Aorta (tissue), 5 donors: ENCODE measurements around the gene KANTR. TPM values are rescaled to one million over a fixed set of nuclear protein-coding genes. Genes with fewer than 3 reads are reported as not detected.

Source experiments
- ATAC-seq: fragments of 200-7000 bp; cut with Tn5 transposase; one replicate; pipeline ENCODE4 v1.9.1; 2022; ENCODE audit warnings: moderate library complexity; ENCODE audit not compliant: low FRiP score
- DNase-seq, 2 donors: peaks; one replicate each; pipeline ENCODE4 v3.0.0-alpha.2; 2020
- H3K27ac ChIP-seq, 2 donors: one replicate each; pipeline ENCODE4 v1.5.1; 2013; ENCODE audit warnings: low read length in 2 of 2, mild to moderate bottlenecking in 2 of 2, moderate library complexity in 2 of 2, control low read depth in 1 of 2, inconsistent platforms in 1 of 2, low read depth in 1 of 2
- H3K27me3 ChIP-seq, 2 donors: one replicate each; pipeline ENCODE4 v1.6.1; 2013; ENCODE audit warnings: control low read depth in 1 of 2, low read length in 1 of 2, mild to moderate bottlenecking in 1 of 2, moderate library complexity in 1 of 2; ENCODE audit not compliant: insufficient read depth in 2 of 2, control insufficient read depth in 1 of 2
- H3K36me3 ChIP-seq, 2 donors: one replicate each; pipeline ENCODE4 v1.6.1; 2013; ENCODE audit warnings: control low read depth in 1 of 2, low read length in 1 of 2, mild to moderate bottlenecking in 1 of 2; ENCODE audit not compliant: insufficient read depth in 2 of 2, control insufficient read depth in 1 of 2
- H3K4me1 ChIP-seq, 2 donors: one replicate each; pipeline ENCODE4 v1.6.1; 2013; ENCODE audit warnings: low read length in 2 of 2, control low read depth in 1 of 2, mild to moderate bottlenecking in 1 of 2, moderate library complexity in 1 of 2; ENCODE audit not compliant: insufficient read depth in 2 of 2, control insufficient read depth in 1 of 2
- H3K4me3 ChIP-seq, 2 donors: one replicate each; pipeline ENCODE4 v1.5.1; 2013; ENCODE audit warnings: low read length in 2 of 2, control low read depth in 1 of 2, mild to moderate bottlenecking in 1 of 2
- H3K9me3 ChIP-seq: one replicate; pipeline ENCODE4 v1.6.1; 2013; ENCODE audit warnings: mild to moderate bottlenecking, low read length; ENCODE audit not compliant: control insufficient read depth
- WGBS, 2 donors: extraction: QIAGEN DNeasy Blood & Tissue Kit; methylation state at CpG; one replicate each; pipeline ENCODE4 v1.1.7; 2013; 5-methylcytosine and 5-hydroxymethylcytosine counted together
- intact Hi-C, 2 donors: fragments of 100-400 bp; cut with DNase I; formaldehyde crosslinking; loops; one replicate each; pipeline versions ENCODE4 v1.14.2 to v1.15.0; 2022
- polyA plus RNA-seq, 2 donors: library from polyadenylated mRNA; stranded (reverse); fragments of 200-250 nt; gene quantifications; one replicate each; pipeline ENCODE4 v1.2.3, GENCODE V29; 2013
- total RNA-seq, 2 donors: library from RNA; stranded (reverse); fragmentation: NEBNext Ultra II Directional; extraction: Animal tissue kit (Norgen Biotek cat#: 25700); gene quantifications; one replicate each; pipeline ENCODE4 v1.2.1, GENCODE V29; 2021
- donor health status: healthy with polysubstance abuse.
- donor health status: Bipolar disorder and iron deficiency.
- donor health status: DM: no; HTN: no; CAD: no.
- donor health status: DM: no; HTN: no; CAD: no.
- donor health status: DM: yes; HTN: yes; CAD: no.

The KANTR gene
- total and polyA plus RNA-seq, 4 donors: 1.6 to 27.7 (median 13.0) TPM

- ATAC-seq: no peak
- H3K9me3 ChIP-seq: no peaks in the 10 kb centered on the region
- H3K27me3 ChIP-seq: no peaks in the 10 kb centered on the region
- no peak for DNase-seq
- intact Hi-C loops: no loop called here
- 55 to 79% methylated on average over 1 of the region's 1 CpG for WGBS, 2 donors
- no peak overlapping the region for H3K4me3 ChIP-seq
- no peak overlapping the region for H3K27ac ChIP-seq
- no peaks in the 10 kb centered on the region for H3K4me1 ChIP-seq
- H3K36me3 ChIP-seq: no peaks in the 10 kb centered on the region
Observed at GRCh38 chrX:53065104-53065503, 28.8 kb upstream of the KANTR start.

GRCh38 chrX:53071064-53071463, 22.9 kb upstream of the KANTR start:
- ATAC-seq: no peak
- DNase-seq: no peak
- 66 to 82% methylated on average over 10 of the region's 10 CpGs for WGBS, 2 donors
- no peaks in the 10 kb centered on the region for H3K36me3 ChIP-seq
- H3K27ac ChIP-seq: no peak overlapping the region
- H3K9me3 ChIP-seq: no peaks in the 10 kb centered on the region
- intact Hi-C loops: loop anchor here in 1 of 2 donors (1.0 kb wide), 1 partner anchor 18 kb away; no protein-coding TSS in a partner anchor
- H3K4me1 ChIP-seq: no peaks in the 10 kb centered on the region
- H3K4me3 ChIP-seq: no peak overlapping the region
- no peaks in the 10 kb centered on the region for H3K27me3 ChIP-seq

- peak overlapping the region in 1 of 2 donors; percentile 85 for H3K27ac ChIP-seq
- no peak overlapping the region for H3K4me3 ChIP-seq
- peak; percentile 84 for ATAC-seq
- intact Hi-C loops: loop anchor here in 1 of 2 donors (1.0 kb wide), 1 partner anchor 17 kb away; no protein-coding TSS in a partner anchor
- peak in 1 of 2 donors; percentile 64 for DNase-seq
- H3K36me3 ChIP-seq: no peaks in the 10 kb centered on the region
- no peaks in the 10 kb centered on the region for H3K4me1 ChIP-seq
- WGBS, 2 donors: 1 to 9% methylated on average over 31 of the region's 31 CpGs
- no peaks in the 10 kb centered on the region for H3K27me3 ChIP-seq
- no peaks in the 10 kb centered on the region for H3K9me3 ChIP-seq
Observed at GRCh38 chrX:53071604-53072417, 22.1 kb upstream of the KANTR start.

- no peak for ATAC-seq
- Histone ChIP-seq H3K4me3 (no peak overlapping the region), H3K4me1 (no peaks in the 10 kb centered on the region), H3K27me3 (no peaks in the 10 kb centered on the region), H3K9me3 (no peaks in the 10 kb centered on the region), H3K27ac (peak overlapping the region in 1 of 2 donors; percentile 85), H3K36me3 (no peaks in the 10 kb centered on the region)
- intact Hi-C loops: no loop called here
- DNase-seq: no peak
- WGBS, 2 donors: 57 to 64% methylated on average over 9 of the region's 9 CpGs
Observed at GRCh38 chrX:53072418-53073114, 21.4 kb upstream of the KANTR start.

- peak; percentile 51 for ATAC-seq
- no peaks in the 10 kb centered on the region for H3K36me3 ChIP-seq
- no peaks in the 10 kb centered on the region for H3K4me1 ChIP-seq
- H3K9me3 ChIP-seq: no peaks in the 10 kb centered on the region
- 31 to 54% methylated on average over 5 to 6 of the region's 6 CpGs for WGBS, 2 donors
- no peak for DNase-seq
- H3K27ac ChIP-seq: peak overlapping the region in 1 of 2 donors; percentile 2
- no peaks in the 10 kb centered on the region for H3K27me3 ChIP-seq
- intact Hi-C loops: no loop called here
- no peak overlapping the region for H3K4me3 ChIP-seq
Observed at GRCh38 chrX:53073115-53073586, 20.8 kb upstream of the KANTR start.

- no peak overlapping the region for H3K27ac ChIP-seq
- ATAC-seq: no peak
- DNase-seq: no peak
- no peaks in the 10 kb centered on the region for H3K36me3 ChIP-seq
- H3K4me1 ChIP-seq: no peaks in the 10 kb centered on the region
- no peaks in the 10 kb centered on the region for H3K27me3 ChIP-seq
- no peaks in the 10 kb centered on the region for H3K9me3 ChIP-seq
- WGBS, 2 donors: 87 to 88% methylated on average over 7 of the region's 7 CpGs
- no peak overlapping the region for H3K4me3 ChIP-seq
- intact Hi-C loops: no loop called here
Observed at GRCh38 chrX:53075011-53075410, 18.9 kb upstream of the KANTR start.

GRCh38 chrX:53076671-53077070, 17.3 kb upstream of the KANTR start:
- Histone ChIP-seq H3K27ac (no peak overlapping the region), H3K36me3 (no peaks in the 10 kb centered on the region), H3K9me3 (no peaks in the 10 kb centered on the region), H3K4me1 (no peaks in the 10 kb centered on the region), H3K27me3 (no peaks in the 10 kb centered on the region), H3K4me3 (no peak overlapping the region)
- ATAC-seq (no peak), DNase-seq (no peak)
- 91 to 95% methylated on average over 21 of the region's 21 CpGs for WGBS, 2 donors
- intact Hi-C loops: no loop called here

- no peaks in the 10 kb centered on the region for H3K36me3 ChIP-seq
- no peaks in the 10 kb centered on the region for H3K27me3 ChIP-seq
- no peaks in the 10 kb centered on the region for H3K9me3 ChIP-seq
- no peak for DNase-seq
- no peak for ATAC-seq
- H3K4me1 ChIP-seq: no peaks in the 10 kb centered on the region
- H3K4me3 ChIP-seq: no peak overlapping the region
- intact Hi-C loops: no loop called here
- H3K27ac ChIP-seq: no peak overlapping the region
- WGBS, 2 donors: 86 to 89% methylated on average over 27 of the region's 27 CpGs
Observed at GRCh38 chrX:53077207-53078197, 16.4 kb upstream of the KANTR start.
